Lower leg skin (tissue), 3 donors: ENCODE data around the gene PDGFC.

Source experiments
- POLR2A ChIP-seq, 2 donors: fragments of 450-650 bp; IDR thresholded peaks; one replicate each; pipeline ENCODE4 v1.6.1; 2016 to 2017; ENCODE audit warnings: antibody characterized with exemption in 2 of 2, mild to moderate bottlenecking in 1 of 2, moderate library complexity in 1 of 2
- TF ChIP-seq, protein P1 (sequence below), 3 donors: fragments of 450-650 bp; IDR thresholded peaks; one replicate each; pipeline ENCODE4 v1.5.1; 2016; ENCODE audit warnings: antibody characterized with exemption in 3 of 3, mild to moderate bottlenecking in 3 of 3, moderate library complexity in 2 of 3

DNA sequence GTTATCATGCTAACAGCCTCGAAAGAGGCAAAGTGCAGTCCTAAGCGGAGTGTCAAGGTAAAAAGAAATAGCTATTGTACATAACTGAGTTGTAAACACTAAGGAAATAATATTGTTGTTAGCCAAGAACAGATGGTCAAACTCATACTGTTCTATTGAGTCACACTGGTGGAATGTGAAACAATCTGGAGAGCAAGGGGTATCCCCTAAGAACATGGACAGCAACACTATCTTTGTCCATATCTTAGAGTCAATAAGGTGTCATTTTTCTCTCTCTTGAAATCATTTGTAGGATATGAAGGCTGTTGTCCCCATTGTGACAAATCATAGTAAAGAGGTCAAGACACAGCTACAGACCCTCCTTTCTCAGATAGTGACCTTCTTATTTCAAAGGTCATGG lies 4.5 kb upstream of the PDGFC start:
- TF ChIP-seq POLR2A (IDR thresholded peaks at IDR 0.05), result no peak
- TF ChIP-seq, protein P1, sequence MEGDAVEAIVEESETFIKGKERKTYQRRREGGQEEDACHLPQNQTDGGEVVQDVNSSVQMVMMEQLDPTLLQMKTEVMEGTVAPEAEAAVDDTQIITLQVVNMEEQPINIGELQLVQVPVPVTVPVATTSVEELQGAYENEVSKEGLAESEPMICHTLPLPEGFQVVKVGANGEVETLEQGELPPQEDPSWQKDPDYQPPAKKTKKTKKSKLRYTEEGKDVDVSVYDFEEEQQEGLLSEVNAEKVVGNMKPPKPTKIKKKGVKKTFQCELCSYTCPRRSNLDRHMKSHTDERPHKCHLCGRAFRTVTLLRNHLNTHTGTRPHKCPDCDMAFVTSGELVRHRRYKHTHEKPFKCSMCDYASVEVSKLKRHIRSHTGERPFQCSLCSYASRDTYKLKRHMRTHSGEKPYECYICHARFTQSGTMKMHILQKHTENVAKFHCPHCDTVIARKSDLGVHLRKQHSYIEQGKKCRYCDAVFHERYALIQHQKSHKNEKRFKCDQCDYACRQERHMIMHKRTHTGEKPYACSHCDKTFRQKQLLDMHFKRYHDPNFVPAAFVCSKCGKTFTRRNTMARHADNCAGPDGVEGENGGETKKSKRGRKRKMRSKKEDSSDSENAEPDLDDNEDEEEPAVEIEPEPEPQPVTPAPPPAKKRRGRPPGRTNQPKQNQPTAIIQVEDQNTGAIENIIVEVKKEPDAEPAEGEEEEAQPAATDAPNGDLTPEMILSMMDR (IDR thresholded peaks at IDR 0.05), result no peak
